Inflammatory macrophage (primary cell): ENCODE data around the gene PIM1.

Source experiments
- DNase-seq, 2 donors: peaks; one replicate each; pipeline ENCODE4 v3.0.0-alpha.2; 2020 to 2022

Gene PIM1

GRCh38 chr6:37137201-37138090, 32.5 kb upstream of the PIM1 start:
- no peak for DNase-seq

- DNase-seq: no peak
Observed at GRCh38 chr6:37138856-37139229, 31.1 kb upstream of the PIM1 start.

- DNase-seq: no peak
Observed at GRCh38 chr6:37139230-37139962, 30.6 kb upstream of the PIM1 start.

- no peak for DNase-seq
Observed at GRCh38 chr6:37140145-37140544, 29.8 kb upstream of the PIM1 start.

DNA sequence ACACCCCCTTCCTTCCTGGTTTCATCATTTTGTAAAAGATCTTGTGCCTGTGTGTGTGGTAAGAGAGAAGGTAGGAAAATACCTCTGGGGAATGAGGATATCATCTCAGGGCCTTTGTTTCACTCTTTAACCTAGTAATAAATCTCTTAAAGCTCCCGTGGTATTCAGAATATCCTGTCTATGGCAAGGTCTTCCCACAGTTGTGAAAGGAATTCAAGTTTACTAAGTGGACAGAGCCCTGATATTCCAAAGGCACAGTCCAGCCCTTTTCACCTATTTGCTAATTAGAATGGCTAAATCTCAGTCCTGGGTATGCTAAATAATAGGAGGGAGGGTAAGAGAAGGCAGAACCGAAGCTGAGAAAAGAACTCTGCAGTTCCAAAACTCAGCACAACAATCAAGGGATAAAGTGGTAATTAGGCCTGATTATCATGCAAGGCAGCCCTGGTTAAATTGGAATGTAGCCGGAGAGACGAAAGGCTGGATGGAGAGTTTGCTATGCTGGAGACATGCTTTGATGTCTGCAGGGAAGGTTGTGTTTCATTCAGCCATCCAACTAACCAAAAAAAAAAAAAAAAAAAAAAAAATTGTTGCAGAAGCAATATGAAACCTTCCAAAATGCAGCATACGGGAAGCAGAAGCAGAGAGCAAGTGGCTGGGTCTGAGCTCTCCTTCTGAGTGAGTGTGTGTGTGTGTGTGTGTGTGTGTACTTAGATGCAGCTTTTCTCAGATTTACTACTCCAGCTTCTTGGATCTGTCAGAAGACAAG, 28.5 kb upstream of the PIM1 start:
- peak; percentile 21 to 47 for DNase-seq

GRCh38 chr6:37142050-37142614, 27.8 kb upstream of the PIM1 start:
- no peak for DNase-seq

DNA sequence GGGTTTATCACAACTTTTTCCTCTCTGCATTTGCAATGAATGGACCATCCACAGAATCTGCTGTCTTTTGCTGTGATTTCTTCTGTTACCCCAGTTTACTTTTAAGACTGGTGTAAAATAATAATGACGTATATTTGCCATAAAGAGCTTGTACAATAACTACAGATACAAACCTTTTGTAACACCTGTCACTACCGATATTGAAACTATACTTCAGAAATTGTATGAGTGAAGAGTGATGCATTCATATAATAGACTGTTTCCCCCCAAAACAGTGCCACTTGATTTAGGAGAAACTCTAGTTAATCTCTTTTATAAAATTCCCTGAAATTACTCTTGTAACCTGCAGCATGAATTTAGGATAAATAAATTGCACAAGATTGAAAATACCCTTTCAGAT, 26.4 kb upstream of the PIM1 start:
- DNase-seq: no peak

GRCh38 chr6:37145443-37145842, 24.5 kb upstream of the PIM1 start:
- DNase-seq: no peak

GRCh38 chr6:37146735-37147157, 23.2 kb upstream of the PIM1 start:
- no peak for DNase-seq

- no peak for DNase-seq
Observed at GRCh38 chr6:37149745-37150144, 20.2 kb upstream of the PIM1 start.

DNA sequence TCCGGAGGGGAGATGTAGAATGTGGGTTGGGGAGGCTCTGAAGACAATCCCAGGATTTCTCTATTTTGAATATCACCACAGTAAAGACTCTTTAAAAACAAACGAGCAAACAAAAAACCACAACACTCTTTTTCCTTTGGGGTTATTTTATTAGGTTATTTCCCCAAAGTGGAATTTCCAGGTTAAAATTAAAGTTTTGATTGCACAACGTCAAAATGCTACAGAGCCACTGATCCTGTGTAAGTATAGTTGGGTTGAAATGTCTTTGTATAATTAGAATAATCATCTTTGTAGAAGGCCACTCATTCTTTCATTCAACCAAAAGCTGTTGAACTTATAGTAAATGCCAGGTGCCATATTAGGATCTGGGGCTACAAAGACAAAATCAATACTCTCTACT, 19.6 kb upstream of the PIM1 start:
- DNase-seq: no peak

GRCh38 chr6:37155394-37156312, 14.3 kb upstream of the PIM1 start:
- DNase-seq: no peak

- DNase-seq: no peak
Observed at GRCh38 chr6:37158508-37158907, 11.4 kb upstream of the PIM1 start.

- peak; percentile 68 to 90 for DNase-seq
Observed at GRCh38 chr6:37160922-37161778, 8.8 kb upstream of the PIM1 start.

- DNase-seq: no peak
Observed at GRCh38 chr6:37162740-37163139, 7.2 kb upstream of the PIM1 start.

- no peak for DNase-seq
Observed at GRCh38 chr6:37168163-37168758, 1.7 kb upstream of the PIM1 start.

DNA sequence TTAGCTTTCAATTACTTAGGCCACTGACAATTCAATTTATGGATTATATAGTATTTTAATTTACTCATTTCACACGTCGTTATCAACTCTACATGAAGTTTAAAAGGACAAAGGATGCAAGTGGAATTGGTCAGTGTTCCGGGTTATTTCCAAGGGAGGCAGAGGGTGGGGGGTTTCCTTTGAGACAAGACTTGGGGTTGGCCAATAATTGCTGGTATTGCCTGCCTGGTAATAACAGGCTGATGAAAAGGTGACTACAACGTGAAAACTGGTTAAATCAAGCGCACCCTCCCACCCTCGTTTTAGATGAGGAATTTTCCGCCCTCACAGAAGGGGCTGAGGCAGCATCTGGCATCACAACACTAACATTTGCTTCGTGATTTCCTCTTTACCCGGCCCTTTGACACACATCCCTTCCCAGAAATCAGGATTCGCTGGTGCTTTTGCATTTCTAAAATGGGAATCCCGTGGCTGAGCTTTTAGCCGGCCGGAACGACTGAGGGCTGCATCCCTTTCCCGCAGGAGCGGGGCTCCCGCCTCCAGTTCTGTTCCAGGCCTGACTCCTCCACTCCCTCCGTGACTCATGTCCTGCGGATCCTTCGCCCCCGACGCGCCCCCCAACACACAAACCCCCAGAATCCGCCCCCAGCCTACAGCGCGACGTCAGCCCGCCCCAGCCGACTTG, 999 bp upstream of the PIM1 start:
- DNase-seq: peak; percentile 76 to 86

DNA sequence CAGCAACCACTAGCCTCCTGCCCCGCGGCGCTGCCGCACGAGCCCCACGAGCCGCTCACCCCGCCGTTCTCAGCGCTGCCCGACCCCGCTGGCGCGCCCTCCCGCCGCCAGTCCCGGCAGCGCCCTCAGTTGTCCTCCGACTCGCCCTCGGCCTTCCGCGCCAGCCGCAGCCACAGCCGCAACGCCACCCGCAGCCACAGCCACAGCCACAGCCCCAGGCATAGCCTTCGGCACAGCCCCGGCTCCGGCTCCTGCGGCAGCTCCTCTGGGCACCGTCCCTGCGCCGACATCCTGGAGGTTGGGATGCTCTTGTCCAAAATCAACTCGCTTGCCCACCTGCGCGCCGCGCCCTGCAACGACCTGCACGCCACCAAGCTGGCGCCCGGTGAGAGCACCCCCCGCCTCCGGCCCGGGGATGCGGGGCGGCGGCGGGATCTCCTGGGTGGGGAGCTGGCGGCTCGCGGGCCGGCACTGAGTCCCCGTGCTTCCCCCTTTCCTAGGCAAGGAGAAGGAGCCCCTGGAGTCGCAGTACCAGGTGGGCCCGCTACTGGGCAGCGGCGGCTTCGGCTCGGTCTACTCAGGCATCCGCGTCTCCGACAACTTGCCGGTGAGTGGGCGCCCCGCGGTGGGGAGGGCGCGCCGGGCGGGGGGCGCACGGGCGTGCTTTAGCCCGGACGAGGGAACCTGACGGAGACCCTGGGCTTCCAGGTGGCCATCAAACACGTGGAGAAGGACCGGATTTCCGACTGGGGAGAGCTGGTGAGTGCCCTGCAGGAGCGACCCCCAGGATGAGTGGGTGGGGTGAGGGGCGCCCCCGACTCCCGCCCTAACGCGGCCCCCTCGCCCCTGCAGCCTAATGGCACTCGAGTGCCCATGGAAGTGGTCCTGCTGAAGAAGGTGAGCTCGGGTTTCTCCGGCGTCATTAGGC, 585 bp downstream of the PIM1 start:
- peak; percentile 69 to 73 for DNase-seq
